LHCN-M2 (cell line): ENCODE results near the gene ARID1A. TPM values are rescaled to one million over a fixed set of nuclear protein-coding genes. Genes with fewer than 3 reads are reported as not detected.
A peak's percentile ranks its signal among the peaks of the same experiment; 100 is the strongest.

Experiments used
- DNase-seq: peaks from one replicate; pipeline ENCODE4 v3.0.0-alpha.2; 2012; ENCODE audit warnings: low read depth
- total RNA-seq: library from RNA; depleted of rRNA; stranded (reverse); fragments of >200 nt; gene quantifications from 2 replicates; pipeline ENCODE4 v1.2.3, GENCODE V29; 2014; rRNA removed

ARID1A gene
- total RNA-seq, 1 experiment from 2014 or later, result 21.6 TPM

GRCh38 chr1:26826261-26827105, 130.7 kb downstream of the ARID1A start, which contains the start of gene ZDHHC18:
Gene ZDHHC18, plus strand, starts transcription at chr1:26826688. Its CDS starts 117 bp downstream, at chr1:26826805.
- peak; percentile 37 for DNase-seq

- DNase-seq, result no peak
Measured at GRCh38 chr1:26827106-26827604, 131.3 kb downstream of the ARID1A start.

GRCh38 chr1:26827663-26828062, 131.8 kb downstream of the ARID1A start:
- peak; percentile 19 for DNase-seq

- DNase-seq, result no peak
Measured at GRCh38 chr1:26828411-26828991, 132.7 kb downstream of the ARID1A start.

- DNase-seq, result no peak
Measured at GRCh38 chr1:26829184-26829911, 133.5 kb downstream of the ARID1A start.

GRCh38 chr1:26831059-26831458, 135.2 kb downstream of the ARID1A start:
- no peak for DNase-seq

Other genes with a start within 250 kb of the ARID1A start
- 653 and 722 TPM in 2 replicates for gene HMGN2, start 223.6 kb upstream of the ARID1A start, total RNA-seq
- gene RPS6KA1, start 166.3 kb upstream of the ARID1A start, total RNA-seq, result 5.7 and 7.2 TPM in 2 replicates
- gene PIGV, start 91.9 kb downstream of the ARID1A start, total RNA-seq, result 17.7 and 20.8 TPM in 2 replicates
- gene ZDHHC18, start 130.7 kb downstream of the ARID1A start, total RNA-seq, result 10.4 and 13.0 TPM in 2 replicates
- gene SFN, start 167.1 kb downstream of the ARID1A start, total RNA-seq, result not detected in 2 replicates
- 10.1 and 12.2 TPM in 2 replicates for gene GPN2, start 194.3 kb downstream of the ARID1A start, total RNA-seq
- gene GPATCH3, start 204.5 kb downstream of the ARID1A start, total RNA-seq, result 5.6 and 5.9 TPM in 2 replicates
- gene NR0B2, start 218.0 kb downstream of the ARID1A start, total RNA-seq, result not detected in 2 replicates
- gene NUDC, start 225.7 kb downstream of the ARID1A start, total RNA-seq, result 67.1 and 71.5 TPM in 2 replicates